ENCODE measurements around the gene CRB1. TPM values are rescaled to one million over a fixed set of nuclear protein-coding genes. Genes with fewer than 3 reads are reported as not detected.

CRB1 gene
- polyA plus RNA-seq, 1 experiment: not detected

- Histone ChIP-seq H3K9me3 (ENCODE audit: control insufficient read depth, insufficient read depth, low read length) (no peaks in the 10 kb centered on the region), H3K27ac (ENCODE audit: low read depth, low read length) (no peak overlapping the region), H3K4me3 (ENCODE audit: low read depth, low read length) (no peak overlapping the region), H3K27me3 (ENCODE audit: control insufficient read depth, insufficient read depth, low read length) (no peaks in the 10 kb centered on the region)
- no peak for TF ChIP-seq CTCF (IDR thresholded peaks at IDR 0.05; ENCODE audit: low read depth, low read length)
- CTCF ChIA-PET: interaction anchor here (0.6 to 1.2 kb wide), 2 partner anchors 116 to 335 kb away, joined by 3 read pairs; no protein-coding TSS in a partner anchor
- POLR2A ChIA-PET: no interaction called here
- DNase-seq (ENCODE audit: low read depth, low spot score): no peak
These were observed 247.4 kb downstream of the CRB1 start for GRCh38 chr1:197515421-197515820.

- H3K27me3 ChIP-seq (ENCODE audit: control insufficient read depth, insufficient read depth, low read length): no peaks in the 10 kb centered on the region
- peak; percentile 61 for TF ChIP-seq CTCF (IDR thresholded peaks at IDR 0.05; ENCODE audit: low read depth, low read length)
- H3K4me3 ChIP-seq (ENCODE audit: low read depth, low read length): no peak overlapping the region
- no peak overlapping the region for H3K27ac ChIP-seq (ENCODE audit: low read depth, low read length)
- no peaks in the 10 kb centered on the region for H3K9me3 ChIP-seq (ENCODE audit: control insufficient read depth, insufficient read depth, low read length)
- CTCF ChIA-PET: interaction anchor here (0.5 to 2.5 kb wide), 37 partner anchors 8 to 1184 kb away, joined by 3 to 21 read pairs (median 4); partner anchors contain the start of gene LHX9
- POLR2A ChIA-PET: no interaction called here
- DNase-seq (ENCODE audit: low read depth, low spot score): no peak
These were observed 251.8 kb downstream of the CRB1 start for GRCh38 chr1:197519741-197520334.

GRCh38 chr1:197521118-197521739 lies 253.2 kb downstream of the CRB1 start:
- no peaks in the 10 kb centered on the region for H3K9me3 ChIP-seq (ENCODE audit: control insufficient read depth, insufficient read depth, low read length)
- peak; percentile 8 for DNase-seq (ENCODE audit: low read depth, low spot score)
- H3K27ac ChIP-seq (ENCODE audit: low read depth, low read length): no peak overlapping the region
- ChIA-PET POLR2A (no interaction called here), CTCF (interaction anchor here (0.5 to 2.5 kb wide), 20 partner anchors 9 to 1652 kb away, joined by 3 to 42 read pairs (median 4); no protein-coding TSS in a partner anchor)
- peak; percentile 76 for TF ChIP-seq CTCF (IDR thresholded peaks at IDR 0.05; ENCODE audit: low read depth, low read length)
- H3K4me3 ChIP-seq (ENCODE audit: low read depth, low read length): no peak overlapping the region
- no peaks in the 10 kb centered on the region for H3K27me3 ChIP-seq (ENCODE audit: control insufficient read depth, insufficient read depth, low read length)

- Histone ChIP-seq H3K9me3 (ENCODE audit: control insufficient read depth, insufficient read depth, low read length) (no peaks in the 10 kb centered on the region), H3K27me3 (ENCODE audit: control insufficient read depth, insufficient read depth, low read length) (no peaks in the 10 kb centered on the region), H3K27ac (ENCODE audit: low read depth, low read length) (no peak overlapping the region), H3K4me3 (ENCODE audit: low read depth, low read length) (no peak overlapping the region)
- ChIA-PET CTCF (interaction anchor here (0.5 to 3.2 kb wide), 15 partner anchors 8 to 407 kb away, joined by 3 to 23 read pairs (median 5); partner anchors contain the start of gene LHX9), POLR2A (no interaction called here)
- DNase-seq (ENCODE audit: low read depth, low spot score): peak; percentile 1
- peak; percentile 55 for TF ChIP-seq CTCF (IDR thresholded peaks at IDR 0.05; ENCODE audit: low read depth, low read length)
These were observed 258.8 kb downstream of the CRB1 start for GRCh38 chr1:197526736-197527371.

Small RNA genes lying within 50 kb of the gene (small RNA-seq; reads per million reads assigned to genes)
- gene MRPS21P3 (ENCODE audit: insufficient read length, low read depth): not detected

Other genes with a start within 250 kb of the CRB1 start
- not detected in 2 replicates for gene F13B, start 201.0 kb upstream of the CRB1 start, polyA plus RNA-seq (2011; rRNA removed)
- 3.7 and 6.1 TPM in 2 replicates for gene ASPM, start 121.6 kb upstream of the CRB1 start, polyA plus RNA-seq (2011; rRNA removed)
- gene ZBTB41, start 67.0 kb upstream of the CRB1 start, polyA plus RNA-seq (2011; rRNA removed): 5.9 and 9.3 TPM in 2 replicates